ENCODE results near the gene SCAMP1. TPM values are rescaled to one million over a fixed set of nuclear protein-coding genes. Genes with fewer than 3 reads are reported as not detected.

Gene SCAMP1
- polyA plus RNA-seq, 1 of the 3 experiments (the other 2 are of a cell fraction), result 11.5 TPM

- 92% methylated on average over 10 of the region's 10 CpGs for WGBS (ENCODE audit: low lambda C conversion rate)
- Histone ChIP-seq H3K9me2 (no peaks in the 10 kb centered on the region), H3K79me2 (ENCODE audit: insufficient read depth) (peaks cover 98% of the 10 kb centered on the region), H2AFZ (ENCODE audit: low read depth) (no peak overlapping the region), H3K27me3 (ENCODE audit: insufficient read depth) (no peaks in the 10 kb centered on the region), H4K20me1 (ENCODE audit: insufficient read depth) (no peaks in the 10 kb centered on the region), H3K4me1 (ENCODE audit: control insufficient read depth in 1 of 2, insufficient read depth in 2 of 2, low read depth in 1 of 2, low read length in 1 of 2) (peaks cover 20 to 23% of the 10 kb centered on the region in 2 experiments; a peak in 3 of 4 replicates), H3K9me3 (no peaks in the 10 kb centered on the region), H3K27ac (ENCODE audit: low read depth in 2 of 2, low read length in 1 of 2) (peak overlapping the region in 1 of 2 experiments; percentile 2; a peak in 1 of 4 replicates), H3K4me3 (ENCODE audit: low read depth in 2 of 2, low read length in 1 of 2) (no peak overlapping the region), H3K36me3 (replicated peaks in 1 of 2; ENCODE audit: control insufficient read depth in 1 of 2, insufficient read depth in 2 of 2, low read length in 1 of 2) (peaks cover 0 to 20% of the 10 kb centered on the region in 2 experiments), H3K9ac (no peak overlapping the region), H3K4me2 (no peak overlapping the region), H3F3A (replicated peaks; ENCODE audit: insufficient read depth) (peaks cover 21% of the 10 kb centered on the region)
- TF ChIP-seq ELF1 (IDR thresholded peaks at IDR 0.05) (no peak), YY1 (IDR thresholded peaks at IDR 0.05; ENCODE audit: low read depth) (no peak), EZH2phosphoT487 (IDR thresholded peaks at IDR 0.05; ENCODE audit: borderline replicate concordance, low read depth) (no peak), GATA2 (CRISPR knock-in tag; IDR thresholded peaks at IDR 0.05) (no peak), FOXM1 (IDR thresholded peaks at IDR 0.05; ENCODE audit: low read depth) (no peak), TAF1 (IDR thresholded peaks at IDR 0.05; ENCODE audit: borderline replicate concordance, low read depth, low read length) (no peak), USF1 (IDR thresholded peaks at IDR 0.05; ENCODE audit: borderline replicate concordance, low read depth) (no peak), FOSL2 (IDR thresholded peaks at IDR 0.05; ENCODE audit: borderline replicate concordance, low read depth) (no peak), TEAD4 (IDR thresholded peaks at IDR 0.05; ENCODE audit: borderline replicate concordance, insufficient read depth) (no peak), CHD2 (IDR thresholded peaks at IDR 0.05; ENCODE audit: low read length, partially characterized antibody) (no peak), IRF3 (IDR thresholded peaks at IDR 0.05; ENCODE audit: low read depth, low read length) (no peak), MAX (IDR thresholded peaks at IDR 0.05; ENCODE audit: low read depth) (no peak)
- CTCF ChIA-PET, result no interaction called here
- POLR2A ChIA-PET, result no interaction called here
- no peak for DNase-seq
Measured at GRCh38 chr5:78511121-78511906, 150.9 kb downstream of the SCAMP1 start.

GRCh38 chr5:78512435-78512834 is 152.0 kb downstream of the SCAMP1 start:
- Histone ChIP-seq H4K20me1 (ENCODE audit: insufficient read depth) (no peaks in the 10 kb centered on the region), H2AFZ (ENCODE audit: low read depth) (no peak overlapping the region), H3K36me3 (replicated peaks in 1 of 2; ENCODE audit: control insufficient read depth in 1 of 2, insufficient read depth in 2 of 2, low read length in 1 of 2) (peaks cover 0 to 15% of the 10 kb centered on the region in 2 experiments), H3F3A (replicated peaks; ENCODE audit: insufficient read depth) (peaks cover 10% of the 10 kb centered on the region), H3K9me2 (no peaks in the 10 kb centered on the region), H3K9ac (no peak overlapping the region), H3K9me3 (no peaks in the 10 kb centered on the region), H3K27ac (ENCODE audit: low read depth in 2 of 2, low read length in 1 of 2) (no peak overlapping the region), H3K79me2 (ENCODE audit: insufficient read depth) (peaks cover 98% of the 10 kb centered on the region), H3K4me1 (ENCODE audit: control insufficient read depth in 1 of 2, insufficient read depth in 2 of 2, low read depth in 1 of 2, low read length in 1 of 2) (peaks cover 9 to 18% of the 10 kb centered on the region in 2 experiments; a peak in 3 of 4 replicates), H3K4me3 (ENCODE audit: low read depth in 2 of 2, low read length in 1 of 2) (no peak overlapping the region), H3K27me3 (ENCODE audit: insufficient read depth) (no peaks in the 10 kb centered on the region), H3K4me2 (no peak overlapping the region)
- no peak for DNase-seq
- ChIA-PET CTCF (no interaction called here), POLR2A (no interaction called here)
- 95% methylated on average over 3 of the region's 3 CpGs for WGBS (ENCODE audit: low lambda C conversion rate)
- TF ChIP-seq PBX3 (IDR thresholded peaks at IDR 0.05), result no peak
- TF ChIP-seq EZH2phosphoT487 (IDR thresholded peaks at IDR 0.05; ENCODE audit: borderline replicate concordance, low read depth), result no peak
- no peak for TF ChIP-seq GABPA (IDR thresholded peaks at IDR 0.05; ENCODE audit: low read depth)
- TF ChIP-seq USF1 (IDR thresholded peaks at IDR 0.05; ENCODE audit: borderline replicate concordance, low read depth), result no peak
- TF ChIP-seq MEF2A (IDR thresholded peaks at IDR 0.05; ENCODE audit: borderline replicate concordance, low read depth), result no peak
- no peak for TF ChIP-seq CTCF (IDR thresholded peaks at IDR 0.05)
- TF ChIP-seq IRF3 (IDR thresholded peaks at IDR 0.05; ENCODE audit: low read depth, low read length), result no peak
- TF ChIP-seq YY1 (IDR thresholded peaks at IDR 0.05; ENCODE audit: low read depth), result no peak
- no peak for TF ChIP-seq NFIC (IDR thresholded peaks at IDR 0.05; ENCODE audit: borderline replicate concordance)
- no peak for TF ChIP-seq RXRA (IDR thresholded peaks at IDR 0.05; ENCODE audit: borderline replicate concordance, low read depth)
- no peak for TF ChIP-seq ELF1 (IDR thresholded peaks at IDR 0.05)
- no peak for TF ChIP-seq EP300 (IDR thresholded peaks at IDR 0.05; ENCODE audit: borderline replicate concordance in 1 of 2, low read depth in 1 of 2, low read length in 1 of 2)
